ENCODE measurements around the gene ACP3.
"Not testable (repeated sequence)": the region's sequence is repeated elsewhere in the genome, so short reads cannot be mapped to it uniquely, and the experiment has no call there.

The ACP3 gene

GRCh38 chr3:132317229-132317948 is at the start of gene ACP3:
Gene ACP3, plus strand, starts transcription at chr3:132317407. Its CDS starts 50 bp downstream, at chr3:132317457.
- DNase-seq = no peak

- DNase-seq = no peak
Observed at GRCh38 chr3:132268956-132269355, 48.3 kb upstream of the ACP3 start.

- DNase-seq = no peak
Observed at GRCh38 chr3:132273036-132273435, 44.2 kb upstream of the ACP3 start.

- no peak for DNase-seq
Observed at GRCh38 chr3:132276228-132276906, 40.8 kb upstream of the ACP3 start.

- DNase-seq = no peak
Observed at GRCh38 chr3:132279030-132279429, 38.2 kb upstream of the ACP3 start.

- no peak for DNase-seq
Observed at GRCh38 chr3:132283440-132283839, 33.8 kb upstream of the ACP3 start.

- no peak for DNase-seq
Observed at GRCh38 chr3:132283916-132284405, 33.2 kb upstream of the ACP3 start.

GRCh38 chr3:132284781-132285619 is 32.2 kb upstream of the ACP3 start:
- no peak for DNase-seq

- DNase-seq = no peak
Observed at GRCh38 chr3:132285620-132285945, 31.6 kb upstream of the ACP3 start.

GRCh38 chr3:132286035-132286434 is 31.2 kb upstream of the ACP3 start:
- DNase-seq = no peak

GRCh38 chr3:132288357-132288756 is 28.9 kb upstream of the ACP3 start:
- DNase-seq = no peak

- DNase-seq = no peak
Observed at GRCh38 chr3:132289316-132289715, 27.9 kb upstream of the ACP3 start.

GRCh38 chr3:132290833-132291232 is 26.4 kb upstream of the ACP3 start:
- no peak for DNase-seq

- no peak for DNase-seq
Observed at GRCh38 chr3:132292042-132292441, 25.2 kb upstream of the ACP3 start.

GRCh38 chr3:132293251-132293650 is 24.0 kb upstream of the ACP3 start:
- no peak for DNase-seq

GRCh38 chr3:132294906-132295305 is 22.3 kb upstream of the ACP3 start:
- no peak for DNase-seq

GRCh38 chr3:132303336-132304201 is 13.6 kb upstream of the ACP3 start:
- not testable (repeated sequence) for DNase-seq

GRCh38 chr3:132304351-132304750 is 12.9 kb upstream of the ACP3 start:
- DNase-seq = not testable (repeated sequence)

- not testable (repeated sequence) for DNase-seq
Observed at GRCh38 chr3:132310057-132310456, 7.2 kb upstream of the ACP3 start.

- DNase-seq = no peak
Observed at GRCh38 chr3:132311316-132311715, 5.9 kb upstream of the ACP3 start.

- DNase-seq = no peak
Observed at GRCh38 chr3:132311841-132312240, 5.4 kb upstream of the ACP3 start.

GRCh38 chr3:132315851-132316250 is 1.4 kb upstream of the ACP3 start:
- DNase-seq = no peak

GRCh38 chr3:132318451-132318850 is 1.2 kb downstream of the ACP3 start:
- DNase-seq = no peak
